ENCODE data around the gene C2CD2.
"Not testable (repeated sequence)": the region's sequence is repeated elsewhere in the genome, so short reads cannot be mapped to it uniquely, and the experiment has no call there.

The C2CD2 gene

GRCh38 chr21:41953831-41954653 is at the start of gene C2CD2:
Gene C2CD2 (minus strand): TSS chr21:41954018. CDS start chr21:41953648, 370 bp downstream.
- no peak for DNase-seq

GRCh38 chr21:42003051-42003461 is 49.2 kb upstream of the C2CD2 start:
- DNase-seq: peak; percentile 49

GRCh38 chr21:42002421-42002958 is 48.7 kb upstream of the C2CD2 start:
- DNase-seq: peak; percentile 80

GRCh38 chr21:42001781-42002180 is 48.0 kb upstream of the C2CD2 start:
- no peak for DNase-seq

GRCh38 chr21:42000908-42001307 is 47.1 kb upstream of the C2CD2 start:
- no peak for DNase-seq

GRCh38 chr21:41997657-41998056 is 43.8 kb upstream of the C2CD2 start:
- DNase-seq: no peak

GRCh38 chr21:41995577-41995976 is 41.8 kb upstream of the C2CD2 start:
- no peak for DNase-seq

GRCh38 chr21:41994613-41995012 is 40.8 kb upstream of the C2CD2 start:
- not testable (repeated sequence) for DNase-seq

GRCh38 chr21:41993744-41994143 is 39.9 kb upstream of the C2CD2 start:
- DNase-seq: no peak

- no peak for DNase-seq
Measured at GRCh38 chr21:41992576-41992975, 38.8 kb upstream of the C2CD2 start.

GRCh38 chr21:41991659-41992058 is 37.8 kb upstream of the C2CD2 start:
- no peak for DNase-seq

GRCh38 chr21:41989698-41990097 is 35.9 kb upstream of the C2CD2 start:
- no peak for DNase-seq

- no peak for DNase-seq
Measured at GRCh38 chr21:41987310-41987709, 33.5 kb upstream of the C2CD2 start.

- DNase-seq: no peak
Measured at GRCh38 chr21:41985662-41986416, 32.0 kb upstream of the C2CD2 start.

- DNase-seq: no peak
Measured at GRCh38 chr21:41983229-41983628, 29.4 kb upstream of the C2CD2 start.

- no peak for DNase-seq
Measured at GRCh38 chr21:41980561-41980960, 26.7 kb upstream of the C2CD2 start.

- DNase-seq: no peak
Measured at GRCh38 chr21:41979751-41980369, 26.0 kb upstream of the C2CD2 start.

- DNase-seq: no peak
Measured at GRCh38 chr21:41979335-41979734, 25.5 kb upstream of the C2CD2 start.

- no peak for DNase-seq
Measured at GRCh38 chr21:41977034-41977950, 23.5 kb upstream of the C2CD2 start.

GRCh38 chr21:41976611-41977010 is 22.8 kb upstream of the C2CD2 start:
- DNase-seq: no peak

GRCh38 chr21:41975391-41976272 is 21.8 kb upstream of the C2CD2 start:
- DNase-seq: no peak
